Stimulated activated effector memory CD8-positive, alpha-beta T cell treated with anti-CD3 and anti-CD28 coated beads, Interleukin-12 subunit alpha, Interleukin-12 subunit beta, amount 100 ng/mL, for 72 hours (primary cell): ENCODE results near the gene GGT7.
"Not testable (repeated sequence)": the region's sequence is repeated elsewhere in the genome, so short reads cannot be mapped to it uniquely, and the experiment has no call there.

Experiments
- ATAC-seq: fragments of 150-1000 bp; cut with Tn5 transposase; 2 replicates; pipeline ENCODE4 v1.10.0; 2021
- DNase-seq, 2 donors: peaks; one replicate each; pipeline ENCODE4 v3.0.0; 2021 to 2022; ENCODE audit warnings: low spot score in 2 of 2
- H3K27ac Mint-ChIP-seq: one replicate; pipeline ENCODE4 v1.8.0; 2022; ENCODE audit warnings: mild to moderate bottlenecking, mixed read lengths
- H3K36me3 Mint-ChIP-seq: one replicate; pipeline ENCODE4 v1.8.0; 2022; ENCODE audit warnings: mild to moderate bottlenecking, mixed read lengths
- H3K4me1 Mint-ChIP-seq: one replicate; pipeline ENCODE4 v1.8.0; 2022; ENCODE audit warnings: mixed read lengths
- H3K4me3 Mint-ChIP-seq: one replicate; pipeline ENCODE4 v1.8.0; 2022; ENCODE audit warnings: mild to moderate bottlenecking, mixed read lengths
- H3K9me3 Mint-ChIP-seq: one replicate; pipeline ENCODE4 v1.8.0; 2022; ENCODE audit warnings: mixed read lengths

GGT7 gene

DNA sequence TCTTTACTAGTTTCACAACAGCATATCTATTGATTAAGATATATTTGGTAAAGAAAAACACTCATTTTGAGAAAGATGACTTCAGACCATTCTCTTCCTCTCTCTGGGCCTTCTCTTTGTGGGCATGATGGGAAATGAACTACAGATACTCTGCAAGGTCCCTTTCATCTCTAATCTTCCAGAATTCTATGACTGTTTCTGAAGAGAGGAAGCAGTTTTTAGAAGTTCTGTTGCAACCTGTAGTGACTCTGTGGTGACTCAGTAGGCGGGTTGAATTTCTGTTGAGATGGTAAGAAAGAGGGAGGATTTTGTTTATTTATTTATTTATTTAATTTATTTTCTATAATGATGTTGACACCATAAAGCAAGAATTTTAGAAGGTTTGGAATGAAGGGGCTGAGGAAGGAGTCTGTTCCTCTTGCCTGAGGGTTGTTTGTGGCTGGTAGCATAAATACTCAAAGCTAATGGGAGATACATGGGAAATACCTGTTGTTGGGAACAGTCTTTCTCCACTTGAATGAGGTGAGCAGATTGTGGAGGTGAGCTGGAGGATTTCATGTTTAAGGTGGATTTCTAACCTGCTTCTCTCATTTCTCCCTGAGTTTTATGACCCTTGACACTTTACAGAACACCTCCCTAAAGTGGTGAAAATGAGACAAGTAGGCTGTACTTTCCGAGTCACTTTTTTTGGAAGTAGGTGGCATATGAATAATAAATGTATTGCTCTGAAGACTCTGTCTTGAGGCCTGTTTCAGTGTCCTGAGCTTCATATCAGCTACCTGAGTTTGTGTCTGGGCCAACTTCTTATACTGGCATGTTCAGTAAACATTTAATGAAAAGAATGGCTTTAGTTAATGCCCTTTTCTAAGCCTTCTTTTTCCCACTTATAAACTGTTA, 18.8 kb upstream of the GGT7 start:
- Mint-ChIP-seq H3K9me3 (no peaks in the 10 kb centered on the region), H3K4me1 (peaks cover 30% of the 10 kb centered on the region), H3K36me3 (no peaks in the 10 kb centered on the region), H3K27ac (peak overlapping the region; percentile 39), H3K4me3 (peak overlapping the region; percentile 22)
- ATAC-seq (peak; percentile 95), DNase-seq (no peak)

DNA sequence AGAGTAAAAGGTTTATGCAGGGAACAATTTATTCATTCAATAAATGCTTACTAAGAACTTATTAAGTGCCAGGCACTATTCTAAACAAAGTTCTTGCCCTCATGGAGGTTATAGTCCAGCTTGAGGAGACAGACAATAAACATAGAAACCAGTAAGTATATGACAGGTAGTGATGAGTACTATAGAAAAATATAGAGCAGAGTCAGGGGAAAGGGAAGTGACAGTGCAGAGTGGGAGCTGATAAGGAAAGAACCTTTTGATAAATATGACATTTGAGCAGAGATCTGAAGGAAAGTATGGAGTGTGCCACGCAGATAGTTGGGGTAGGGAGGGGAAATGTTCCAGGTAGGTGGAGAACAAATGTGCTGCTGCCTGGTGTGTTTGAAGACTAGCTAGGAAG, 15.8 kb upstream of the GGT7 start:
- ATAC-seq (no peak), DNase-seq (no peak)
- H3K4me1 Mint-ChIP-seq, result peaks cover 31% of the 10 kb centered on the region
- H3K9me3 Mint-ChIP-seq, result no peaks in the 10 kb centered on the region
- no peak overlapping the region for H3K4me3 Mint-ChIP-seq
- H3K27ac Mint-ChIP-seq, result no peak overlapping the region
- peaks cover 5% of the 10 kb centered on the region for H3K36me3 Mint-ChIP-seq

DNA sequence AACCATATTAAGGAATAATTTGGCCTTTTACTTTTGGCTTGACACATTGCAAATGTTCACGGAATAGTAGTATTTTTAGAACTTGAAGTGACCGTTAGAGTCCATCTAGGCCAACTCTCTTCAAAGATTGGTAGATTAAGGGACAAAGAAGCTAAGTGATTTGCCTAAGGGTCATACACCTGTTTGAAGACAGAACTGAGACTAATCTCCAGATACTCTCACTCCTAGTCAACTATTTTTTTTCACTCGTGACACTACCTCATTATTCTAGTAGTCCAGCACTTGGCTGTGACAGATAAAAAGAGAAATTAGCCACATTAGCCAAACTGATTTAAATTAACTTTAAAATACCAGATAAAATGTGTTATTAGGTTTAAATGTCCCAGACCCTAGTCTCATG, 14.4 kb upstream of the GGT7 start:
- Mint-ChIP-seq H3K4me1 (peaks cover 36% of the 10 kb centered on the region), H3K36me3 (peaks cover 5% of the 10 kb centered on the region), H3K27ac (no peak overlapping the region), H3K9me3 (no peaks in the 10 kb centered on the region), H3K4me3 (no peak overlapping the region)
- no peak for DNase-seq
- ATAC-seq, result no peak

- DNase-seq, result no peak
- Mint-ChIP-seq H3K4me1 (peaks cover 27% of the 10 kb centered on the region), H3K9me3 (no peaks in the 10 kb centered on the region), H3K4me3 (no peak overlapping the region), H3K27ac (no peak overlapping the region), H3K36me3 (peaks cover 5% of the 10 kb centered on the region)
- no peak for ATAC-seq
Observed at GRCh38 chr20:34886122-34886521, 13.5 kb upstream of the GGT7 start.

GRCh38 chr20:34884260-34884659, 11.6 kb upstream of the GGT7 start:
- ATAC-seq (no peak), DNase-seq (no peak)
- H3K27ac Mint-ChIP-seq, result no peak overlapping the region

GRCh38 chr20:34883809-34884208, 11.2 kb upstream of the GGT7 start:
- no peak overlapping the region for H3K4me3 Mint-ChIP-seq
- no peaks in the 10 kb centered on the region for H3K9me3 Mint-ChIP-seq
- DNase-seq (no peak), ATAC-seq (no peak)
- peaks cover 15% of the 10 kb centered on the region for H3K4me1 Mint-ChIP-seq
- H3K36me3 Mint-ChIP-seq, result peaks cover 5% of the 10 kb centered on the region
- no peak overlapping the region for H3K27ac Mint-ChIP-seq

More at GRCh38 chr20:34884260-34884659, 11.6 kb upstream of the GGT7 start:
- H3K9me3 Mint-ChIP-seq, result no peaks in the 10 kb centered on the region
- H3K4me1 Mint-ChIP-seq, result peaks cover 16% of the 10 kb centered on the region
- H3K4me3 Mint-ChIP-seq, result no peak overlapping the region
- H3K36me3 Mint-ChIP-seq, result peaks cover 5% of the 10 kb centered on the region

GRCh38 chr20:34883087-34883688, 10.5 kb upstream of the GGT7 start:
- Mint-ChIP-seq H3K9me3 (no peaks in the 10 kb centered on the region), H3K4me1 (peaks cover 10% of the 10 kb centered on the region), H3K27ac (no peak overlapping the region), H3K4me3 (no peak overlapping the region), H3K36me3 (peaks cover 5% of the 10 kb centered on the region)
- ATAC-seq (peak; percentile 21), DNase-seq (no peak)

DNA sequence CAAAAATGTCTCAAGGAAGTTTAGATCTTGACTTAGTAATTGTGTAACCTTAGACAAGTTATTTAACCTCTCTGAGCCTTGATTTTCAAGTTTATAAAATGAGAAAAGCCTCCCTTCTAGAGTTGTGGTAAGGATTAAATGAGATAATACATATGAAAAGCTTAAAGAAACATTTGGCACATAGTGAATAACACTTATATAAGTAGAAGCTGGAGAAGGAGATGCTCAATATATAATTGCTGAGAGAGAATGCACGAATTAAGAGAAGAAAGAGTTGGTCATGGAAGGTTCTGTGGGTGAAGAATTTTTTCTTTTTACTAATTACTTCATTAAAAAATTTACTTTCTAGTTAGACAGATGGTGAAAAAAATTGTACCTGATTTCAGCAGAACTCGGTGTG, 9.0 kb upstream of the GGT7 start:
- Mint-ChIP-seq H3K4me1 (peaks cover 15% of the 10 kb centered on the region), H3K36me3 (peaks cover 5% of the 10 kb centered on the region), H3K9me3 (no peaks in the 10 kb centered on the region), H3K4me3 (no peak overlapping the region), H3K27ac (no peak overlapping the region)
- no peak for DNase-seq
- no peak for ATAC-seq

GRCh38 chr20:34880971-34881370, 8.3 kb upstream of the GGT7 start:
- not testable (repeated sequence) for DNase-seq, H3K27ac Mint-ChIP-seq, H3K9me3 Mint-ChIP-seq, H3K4me3 Mint-ChIP-seq, ATAC-seq, H3K36me3 Mint-ChIP-seq
- H3K4me1 Mint-ChIP-seq, result peaks cover 21% of the 10 kb centered on the region

GRCh38 chr20:34880215-34880850, 7.7 kb upstream of the GGT7 start:
- no peak for DNase-seq
- Mint-ChIP-seq H3K9me3 (no peaks in the 10 kb centered on the region), H3K27ac (no peak overlapping the region), H3K4me1 (peaks cover 26% of the 10 kb centered on the region), H3K36me3 (peaks cover 5% of the 10 kb centered on the region), H3K4me3 (no peak overlapping the region)
- ATAC-seq, result no peak

GRCh38 chr20:34876406-34877282, 4.0 kb upstream of the GGT7 start, which contains the start of gene ACSS2:
TSS of gene ACSS2 (plus strand) at chr20:34876612. CDS start at chr20:34876646, 34 bp downstream.
- DNase-seq (peak; percentile 96 to 98), ATAC-seq (peak; percentile 68)
- Mint-ChIP-seq H3K27ac (peak within 1 kb of the TSS; percentile 75), H3K4me3 (peak within 1 kb of the TSS; percentile 83), H3K4me1 (peaks cover 50% of the 10 kb centered on the region), H3K36me3 (peaks cover 10% of the 10 kb centered on the region), H3K9me3 (no peaks in the 10 kb centered on the region)

DNA sequence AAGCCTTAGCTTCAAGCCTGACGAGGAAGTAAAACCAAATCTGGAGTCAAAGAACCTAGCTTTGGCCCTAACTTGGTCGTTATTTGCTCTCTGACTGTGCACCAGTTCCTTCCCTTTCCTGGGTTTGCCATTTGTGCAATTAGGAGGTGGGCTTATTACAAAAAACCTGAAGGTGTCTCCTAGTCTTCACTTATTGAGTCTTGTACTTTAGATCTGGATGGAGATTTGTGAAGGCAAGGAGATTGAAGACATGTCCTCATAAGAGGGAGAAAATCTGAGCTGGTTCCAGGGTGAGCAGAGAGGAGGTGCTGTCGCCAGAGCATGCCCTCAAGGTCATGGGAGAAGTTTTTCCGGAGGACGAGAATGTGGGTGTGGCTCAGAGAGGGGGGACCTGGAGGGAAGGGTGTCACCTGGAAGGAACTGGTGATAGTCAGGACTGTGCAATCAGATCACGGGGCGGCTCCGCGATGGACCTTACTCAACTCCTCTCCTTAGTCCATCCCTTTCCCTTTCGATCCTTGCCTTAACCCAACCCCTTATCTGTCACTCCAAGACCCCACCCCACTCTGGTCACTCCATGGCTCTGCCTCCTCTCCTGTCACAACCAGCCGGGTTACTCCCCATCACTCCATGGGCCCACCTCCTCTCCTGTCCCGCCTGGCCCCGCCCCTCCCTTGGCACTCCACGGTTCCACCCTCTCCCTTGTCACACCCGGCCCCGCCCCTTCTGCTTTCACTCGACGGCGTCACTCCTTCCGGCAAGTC, 3.2 kb upstream of the GGT7 start:
- Mint-ChIP-seq H3K9me3 (no peaks in the 10 kb centered on the region), H3K27ac (peak overlapping the region; percentile 75), H3K4me1 (peaks cover 56% of the 10 kb centered on the region), H3K4me3 (peak overlapping the region; percentile 83), H3K36me3 (peaks cover 10% of the 10 kb centered on the region)
- peak; percentile 83 for ATAC-seq
- DNase-seq, result no peak

- ATAC-seq, result peak; percentile 29
- peak; percentile 35 to 75 for DNase-seq
- peak overlapping the region; percentile 55 for H3K27ac Mint-ChIP-seq
- H3K9me3 Mint-ChIP-seq, result no peaks in the 10 kb centered on the region
- peaks cover 56% of the 10 kb centered on the region for H3K4me1 Mint-ChIP-seq
- H3K4me3 Mint-ChIP-seq, result peak overlapping the region; percentile 74
- H3K36me3 Mint-ChIP-seq, result peaks cover 10% of the 10 kb centered on the region
Observed at GRCh38 chr20:34874094-34874654, 1.5 kb upstream of the GGT7 start.

DNA sequence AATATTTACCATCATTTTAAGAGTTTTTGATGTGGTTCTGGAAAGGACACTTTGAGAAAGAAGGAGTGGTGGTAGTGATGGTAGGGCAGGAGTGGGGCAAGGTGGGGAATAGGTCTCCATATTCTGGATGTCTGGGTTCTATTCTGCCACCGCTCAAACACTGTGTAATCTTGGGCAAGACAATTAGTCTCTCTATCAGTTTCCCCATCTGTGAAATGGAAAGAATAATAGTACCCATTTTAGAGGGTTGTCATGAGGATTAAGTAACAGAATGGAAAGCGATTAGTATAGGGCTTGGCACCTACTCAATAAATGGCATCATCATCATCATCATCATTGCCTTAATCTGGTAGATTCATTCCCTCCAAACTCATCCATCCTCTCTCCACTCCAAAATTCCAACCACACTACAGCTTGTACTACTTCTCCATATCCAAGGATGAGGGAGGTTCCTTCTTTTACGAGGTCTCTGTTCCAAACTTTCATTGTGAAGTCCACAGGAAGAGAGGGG, 982 bp upstream of the GGT7 start:
- Mint-ChIP-seq H3K4me1 (peaks cover 56% of the 10 kb centered on the region), H3K36me3 (peaks cover 10% of the 10 kb centered on the region), H3K9me3 (no peaks in the 10 kb centered on the region), H3K27ac (peak overlapping the region; percentile 55), H3K4me3 (peak overlapping the region; percentile 74)
- DNase-seq (no peak), ATAC-seq (no peak)
